Measurements from ENCODE around the gene ATXN7L1. TPM values are rescaled to one million over a fixed set of nuclear protein-coding genes. Genes with fewer than 3 reads are reported as not detected.

The ATXN7L1 gene
- total and polyA plus RNA-seq, 2 of the 4 experiments (the other 2 are of a cell fraction): 3.5 to 4.3 TPM

DNA sequence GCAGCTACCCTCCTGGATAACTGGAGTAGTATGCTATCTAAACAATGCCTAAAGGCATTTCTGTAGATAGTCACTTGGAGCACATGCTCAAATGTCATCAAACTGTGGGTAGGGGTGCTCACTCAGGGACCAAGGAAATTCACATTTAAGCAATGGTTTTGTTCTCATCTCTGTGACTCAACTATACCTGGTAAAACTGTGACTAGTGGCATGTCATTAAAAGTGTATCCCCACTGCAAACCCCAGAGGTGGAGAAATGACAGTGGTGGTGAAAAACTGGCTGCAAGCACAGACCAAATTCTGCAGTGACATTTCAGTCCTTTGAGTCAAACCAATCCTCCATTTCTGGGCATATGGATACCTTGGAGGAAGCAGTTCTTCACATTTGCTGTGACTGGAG is 160.9 kb downstream of the ATXN7L1 start:
- no peak overlapping the region for H2BK120ac ChIP-seq (ENCODE audit: low read depth, low read length)
- H4K5ac ChIP-seq (ENCODE audit: low read depth, low read length): no peak overlapping the region
- H2AFZ ChIP-seq (replicated peaks; ENCODE audit: low read length, poor library complexity): no peak overlapping the region
- no peak overlapping the region for H2BK15ac ChIP-seq (ENCODE audit: low read depth, low read length)
- no peak overlapping the region for H3K4me3 ChIP-seq (ENCODE audit: insufficient read depth, low read depth, low read length)
- no TSS peak for BruUV-seq (replicated peaks)
- no peak overlapping the region for H4K91ac ChIP-seq (ENCODE audit: insufficient read depth, low read depth, low read length)
- H3K79me1 ChIP-seq (ENCODE audit: low read depth in 1 of 2, low read length in 2 of 2): no peaks in the 10 kb centered on the region; a peak in 1 of 4 replicates
- no peak overlapping the region for H3K56ac ChIP-seq (ENCODE audit: extremely low read depth, insufficient read depth, low read length)
- no peak overlapping the region for H3K23ac ChIP-seq (ENCODE audit: low read depth, low read length)
- no peak overlapping the region for H3K14ac ChIP-seq (replicated peaks; ENCODE audit: low read depth, low read length)
- H2BK20ac ChIP-seq (ENCODE audit: low read depth, low read length): no peak overlapping the region
- ATAC-seq (ENCODE audit: low read depth): no peak
- H3K9me1 ChIP-seq (ENCODE audit: insufficient read depth, low read length): no peaks in the 10 kb centered on the region
- H2BK5ac ChIP-seq (ENCODE audit: low read depth, low read length, poor library complexity, severe bottlenecking): no peak overlapping the region
- H3K9ac ChIP-seq (ENCODE audit: low read depth, low read length): no peak overlapping the region
- intact Hi-C loops (cut with micrococcal nuclease) (no loop called here), in situ Hi-C loops (cut with MboI; ENCODE audit: low sequenced_read_pairs) (no loop called here), dilution Hi-C loops (cut with HindIII; ENCODE audit: low sequenced_read_pairs, unreplicated experiment) (no loop called here)
- no peak overlapping the region for H2AK5ac ChIP-seq (ENCODE audit: low read depth, low read length)
- no peak for TF ChIP-seq SMC3 (IDR thresholded peaks at IDR 0.05; ENCODE audit: low read depth, low read length)
- TF ChIP-seq POLR2A (IDR thresholded peaks at IDR 0.05; ENCODE audit: low read depth, low read length): no peak
- TF ChIP-seq, protein P1, sequence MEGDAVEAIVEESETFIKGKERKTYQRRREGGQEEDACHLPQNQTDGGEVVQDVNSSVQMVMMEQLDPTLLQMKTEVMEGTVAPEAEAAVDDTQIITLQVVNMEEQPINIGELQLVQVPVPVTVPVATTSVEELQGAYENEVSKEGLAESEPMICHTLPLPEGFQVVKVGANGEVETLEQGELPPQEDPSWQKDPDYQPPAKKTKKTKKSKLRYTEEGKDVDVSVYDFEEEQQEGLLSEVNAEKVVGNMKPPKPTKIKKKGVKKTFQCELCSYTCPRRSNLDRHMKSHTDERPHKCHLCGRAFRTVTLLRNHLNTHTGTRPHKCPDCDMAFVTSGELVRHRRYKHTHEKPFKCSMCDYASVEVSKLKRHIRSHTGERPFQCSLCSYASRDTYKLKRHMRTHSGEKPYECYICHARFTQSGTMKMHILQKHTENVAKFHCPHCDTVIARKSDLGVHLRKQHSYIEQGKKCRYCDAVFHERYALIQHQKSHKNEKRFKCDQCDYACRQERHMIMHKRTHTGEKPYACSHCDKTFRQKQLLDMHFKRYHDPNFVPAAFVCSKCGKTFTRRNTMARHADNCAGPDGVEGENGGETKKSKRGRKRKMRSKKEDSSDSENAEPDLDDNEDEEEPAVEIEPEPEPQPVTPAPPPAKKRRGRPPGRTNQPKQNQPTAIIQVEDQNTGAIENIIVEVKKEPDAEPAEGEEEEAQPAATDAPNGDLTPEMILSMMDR (conservative IDR thresholded peaks at IDR 0.05; ENCODE audit: low read depth, low read length): no peak
- no peak for TF ChIP-seq FOS (IDR thresholded peaks at IDR 0.05; ENCODE audit: low read depth, low read length)
- TF ChIP-seq BHLHE40 (IDR thresholded peaks at IDR 0.05; ENCODE audit: low read depth, low read length): no peak
- no peak for TF ChIP-seq CEBPB (IDR thresholded peaks at IDR 0.05; ENCODE audit: low read depth, low read length)
- no peak for TF ChIP-seq CHD1 (IDR thresholded peaks at IDR 0.05; ENCODE audit: low read depth, low read length)
- no peaks in the 10 kb centered on the region for H4K20me1 ChIP-seq (ENCODE audit: insufficient read depth, low read length)
- peaks cover 2% of the 10 kb centered on the region; the same call in 1 of the 2 replicates for H3K4me1 ChIP-seq (ENCODE audit: control insufficient read depth, insufficient read depth, low read length)
- no peaks in the 10 kb centered on the region for H3K36me3 ChIP-seq (ENCODE audit: control insufficient read depth, insufficient read depth, low read length)
- H3K4ac ChIP-seq (ENCODE audit: low read depth, low read length): no peak overlapping the region
- ChIA-PET CTCF (no interaction called here), POLR2A (ENCODE audit: unreplicated experiment) (no interaction called here)
- no peak overlapping the region for H3K4me2 ChIP-seq (ENCODE audit: low read depth, low read length)
- no peaks in the 10 kb centered on the region for H3K27me3 ChIP-seq (ENCODE audit: control insufficient read depth, insufficient read depth, low read length)
- no peak overlapping the region for H3K18ac ChIP-seq (ENCODE audit: low read depth, low read length)
- no peak overlapping the region for H2AK9ac ChIP-seq (replicated peaks; ENCODE audit: low read depth, low read length, poor library complexity)
- H4K8ac ChIP-seq (ENCODE audit: low read depth in 2 of 2, low read length in 2 of 2): no peak overlapping the region
- DNase-seq: no peak
- H3K27ac ChIP-seq (ENCODE audit: insufficient read depth, low read length): no peak overlapping the region
- H3K9me3 ChIP-seq (ENCODE audit: control insufficient read depth, insufficient read depth, low read length): peaks cover 9% of the 10 kb centered on the region

All from IMR-90 (cell line).